PC-9 (cell line): ENCODE results near the gene MBOAT2. TPM values are rescaled to one million over a fixed set of nuclear protein-coding genes. Genes with fewer than 3 reads are reported as not detected.
"Not testable (repeated sequence)": the region's sequence is repeated elsewhere in the genome, so short reads cannot be mapped to it uniquely, and the experiment has no call there.

Experiments
- BruUV-seq: library from RNA; stranded (reverse); fragments of 400-500 nt; replicated peaks from 2 replicates; lab custom pipeline; 2021; lab: Mats Ljungman, UMichigan
- CTCF ChIA-PET: fragments of 300-600 bp; sonication (Branson Sonifier 250); formaldehyde crosslinking; loops from one replicate; lab custom pipeline; 2022; ENCODE audit warnings: antibody characterized with exemption; lab: Charles Lee
- POLR2A ChIA-PET: fragments of 300-600 bp; sonication (Branson Sonifier 250); formaldehyde crosslinking; loops from one replicate; lab custom pipeline; 2022; ENCODE audit warnings: antibody characterized with exemption; ENCODE audit not compliant: unreplicated experiment; lab: Charles Lee
- DNase-seq, 2 experiments: peaks; one replicate each; pipeline versions ENCODE4 v3.0.0 to v3.0.0-alpha.2; 2015 to 2022; ENCODE audit warnings: mixed read lengths in 1 of 2
- H2AFZ ChIP-seq: fragments of 200-600 bp; sonication (generic); 2 replicates; pipeline ENCODE4 v1.8.1; 2017; ENCODE audit warnings: antibody characterized with exemption
- H3F3A ChIP-seq: fragments of 200-600 bp; sonication (generic); 2 replicates; pipeline ENCODE4 v1.8.1; 2017; ENCODE audit warnings: antibody characterized with exemption, mild to moderate bottlenecking, low read depth; ENCODE audit not compliant: insufficient read depth
- H3K27ac ChIP-seq: fragments of 200-600 bp; sonication (generic); 2 replicates; pipeline ENCODE4 v1.6.1; 2016; ENCODE audit warnings: mixed run types
- H3K27me3 ChIP-seq: fragments of 200-600 bp; sonication (generic); 2 replicates; pipeline ENCODE4 v1.6.1; 2016; ENCODE audit warnings: low read depth, mixed run types; ENCODE audit not compliant: insufficient read depth
- H3K36me3 ChIP-seq: fragments of 200-600 bp; sonication (generic); 2 replicates; pipeline ENCODE4 v1.6.1; 2016; ENCODE audit warnings: low read depth, mixed run types
- H3K4me1 ChIP-seq: fragments of 200-600 bp; sonication (generic); replicated peaks from 2 replicates; pipeline ENCODE4 v1.6.1; 2016; ENCODE audit warnings: mixed run types; ENCODE audit not compliant: insufficient read depth
- H3K4me2 ChIP-seq: fragments of 200-600 bp; sonication (generic); 2 replicates; pipeline ENCODE4 v1.6.1; 2017; ENCODE audit warnings: mixed run types
- H3K4me3 ChIP-seq: fragments of 200-600 bp; sonication (generic); 2 replicates; pipeline ENCODE4 v1.6.1; 2016; ENCODE audit warnings: mixed run types
- H3K79me2 ChIP-seq: fragments of 200-600 bp; sonication (generic); 2 replicates; pipeline ENCODE4 v1.6.1; 2017; ENCODE audit warnings: low read depth, mixed run types
- H3K9me2 ChIP-seq: fragments of 200-600 bp; sonication (generic); 2 replicates; pipeline ENCODE4 v1.8.1; 2017; ENCODE audit warnings: mild to moderate bottlenecking; ENCODE audit not compliant: insufficient read depth
- H3K9me3 ChIP-seq: fragments of 200-600 bp; sonication (generic); 2 replicates; pipeline ENCODE4 v1.8.1; 2016; ENCODE audit warnings: low read depth; ENCODE audit not compliant: insufficient read depth
- H4K20me1 ChIP-seq: fragments of 200-600 bp; sonication (generic); 2 replicates; pipeline ENCODE4 v1.8.1; 2017; ENCODE audit not compliant: insufficient read depth
- EZH2 ChIP-seq: fragments of 200-600 bp; sonication (generic); IDR thresholded peaks from 2 replicates; pipeline ENCODE4 v1.8.0; 2017; ENCODE audit warnings: antibody characterized with exemption, low read depth
- intact Hi-C: fragments of 100-400 bp; cut with micrococcal nuclease; formaldehyde crosslinking; loops from one replicate; pipeline ENCODE4 v1.10.0; 2022; ENCODE audit not compliant: unreplicated experiment
- total RNA-seq: library from RNA; stranded (reverse); gene quantifications from 2 replicates; pipeline ENCODE4 v1.2.3, GENCODE V29; 2021
- TF ChIP-seq, protein P1 (sequence below): fragments of 200-600 bp; sonication (generic); conservative IDR thresholded peaks from 2 replicates; pipeline ENCODE4 v1.6.1; 2017; ENCODE audit warnings: mixed run types, antibody characterized with exemption, mild to moderate bottlenecking, moderate library complexity

MBOAT2 gene
- total RNA-seq, 1 experiment from 2014 or later, result 57.7 TPM

DNA sequence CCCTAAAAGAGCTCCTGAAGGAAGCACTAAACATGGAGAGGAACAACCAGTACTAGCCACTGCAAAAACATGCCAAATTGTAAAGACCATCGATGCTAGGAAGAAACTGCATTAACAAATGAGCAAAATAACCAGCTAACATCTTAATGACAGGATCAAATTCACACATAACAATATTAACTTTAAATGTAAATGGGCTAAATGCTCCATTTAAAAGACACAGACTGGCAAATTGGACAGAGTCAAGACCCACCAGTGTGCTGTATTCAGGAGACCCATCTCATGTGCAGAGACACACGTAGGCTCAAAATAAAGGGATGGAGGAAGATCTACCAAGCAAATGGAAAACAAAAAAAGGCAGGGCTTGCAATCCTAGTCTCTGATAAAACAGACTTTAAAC, 34.1 kb downstream of the MBOAT2 start:
- H2AFZ ChIP-seq, H3K4me2 ChIP-seq, H3K9me3 ChIP-seq, DNase-seq, BruUV-seq, H3K27ac ChIP-seq, H3K9me2 ChIP-seq, H3F3A ChIP-seq, intact Hi-C loops, H3K4me1 ChIP-seq, CTCF ChIA-PET, H3K4me3 ChIP-seq, H4K20me1 ChIP-seq, H3K27me3 ChIP-seq, POLR2A ChIA-PET: not testable (repeated sequence)
- peaks cover 13% of the 10 kb centered on the region for H3K36me3 ChIP-seq
- H3K79me2 ChIP-seq, result peaks cover 78% of the 10 kb centered on the region

DNA sequence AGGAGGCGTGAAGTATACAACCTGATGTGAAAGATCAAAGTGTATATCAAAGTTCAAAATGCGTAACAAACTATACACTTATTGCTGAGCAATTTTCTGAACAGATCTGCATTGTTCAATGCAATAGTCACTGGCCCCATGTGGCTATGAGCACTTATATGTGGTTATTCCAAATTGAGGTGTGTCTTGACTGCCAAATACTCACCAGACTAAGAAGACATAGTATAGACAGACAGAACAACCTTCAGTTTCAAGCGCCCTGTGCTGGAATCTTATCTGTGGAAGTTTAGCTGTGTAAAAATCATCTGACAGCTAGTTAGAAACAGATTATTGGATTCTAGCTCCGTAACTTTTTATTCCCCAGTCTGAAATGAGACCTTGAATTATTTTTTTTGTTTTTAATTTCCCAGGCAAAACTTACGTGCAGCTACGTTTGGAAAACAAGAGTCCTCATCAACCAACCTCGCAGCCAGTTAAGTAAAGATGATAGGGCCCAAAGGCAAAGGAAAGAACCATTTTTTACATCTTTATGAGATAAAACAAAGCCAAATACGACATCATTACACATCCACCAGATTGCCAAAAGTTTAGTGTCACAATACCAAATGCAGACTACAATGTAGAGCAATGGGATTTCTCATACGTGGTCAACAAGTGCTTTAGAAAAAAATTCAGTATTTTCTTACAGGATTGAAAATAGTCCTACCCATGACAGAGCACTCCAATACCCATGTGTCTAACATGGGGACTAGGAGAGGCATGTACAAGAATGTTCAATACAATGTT, 37.2 kb downstream of the MBOAT2 start:
- no peak for TF ChIP-seq EZH2
- TF ChIP-seq, protein P1, sequence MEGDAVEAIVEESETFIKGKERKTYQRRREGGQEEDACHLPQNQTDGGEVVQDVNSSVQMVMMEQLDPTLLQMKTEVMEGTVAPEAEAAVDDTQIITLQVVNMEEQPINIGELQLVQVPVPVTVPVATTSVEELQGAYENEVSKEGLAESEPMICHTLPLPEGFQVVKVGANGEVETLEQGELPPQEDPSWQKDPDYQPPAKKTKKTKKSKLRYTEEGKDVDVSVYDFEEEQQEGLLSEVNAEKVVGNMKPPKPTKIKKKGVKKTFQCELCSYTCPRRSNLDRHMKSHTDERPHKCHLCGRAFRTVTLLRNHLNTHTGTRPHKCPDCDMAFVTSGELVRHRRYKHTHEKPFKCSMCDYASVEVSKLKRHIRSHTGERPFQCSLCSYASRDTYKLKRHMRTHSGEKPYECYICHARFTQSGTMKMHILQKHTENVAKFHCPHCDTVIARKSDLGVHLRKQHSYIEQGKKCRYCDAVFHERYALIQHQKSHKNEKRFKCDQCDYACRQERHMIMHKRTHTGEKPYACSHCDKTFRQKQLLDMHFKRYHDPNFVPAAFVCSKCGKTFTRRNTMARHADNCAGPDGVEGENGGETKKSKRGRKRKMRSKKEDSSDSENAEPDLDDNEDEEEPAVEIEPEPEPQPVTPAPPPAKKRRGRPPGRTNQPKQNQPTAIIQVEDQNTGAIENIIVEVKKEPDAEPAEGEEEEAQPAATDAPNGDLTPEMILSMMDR, result no peak
- no peak overlapping the region for H3K27ac ChIP-seq
- peaks cover 82% of the 10 kb centered on the region for H3K79me2 ChIP-seq
- no peaks in the 10 kb centered on the region for H3K9me2 ChIP-seq
- DNase-seq, result no peak
- H3K4me1 ChIP-seq, result no peaks in the 10 kb centered on the region
- intact Hi-C loops, result no loop called here
- BruUV-seq, result no TSS peak
- no peak overlapping the region for H3K4me3 ChIP-seq
- no peaks in the 10 kb centered on the region for H3K9me3 ChIP-seq
- no peak overlapping the region for H3K4me2 ChIP-seq
- POLR2A ChIA-PET, result no interaction called here
- CTCF ChIA-PET, result no interaction called here
- H2AFZ ChIP-seq, result no peak overlapping the region
- H3K27me3 ChIP-seq, result no peaks in the 10 kb centered on the region
- H4K20me1 ChIP-seq, result no peaks in the 10 kb centered on the region; the same call in 1 of the 2 replicates
- no peaks in the 10 kb centered on the region; the same call in 1 of the 2 replicates for H3F3A ChIP-seq
- H3K36me3 ChIP-seq, result peaks cover 5% of the 10 kb centered on the region; the same call in 1 of the 2 replicates

DNA sequence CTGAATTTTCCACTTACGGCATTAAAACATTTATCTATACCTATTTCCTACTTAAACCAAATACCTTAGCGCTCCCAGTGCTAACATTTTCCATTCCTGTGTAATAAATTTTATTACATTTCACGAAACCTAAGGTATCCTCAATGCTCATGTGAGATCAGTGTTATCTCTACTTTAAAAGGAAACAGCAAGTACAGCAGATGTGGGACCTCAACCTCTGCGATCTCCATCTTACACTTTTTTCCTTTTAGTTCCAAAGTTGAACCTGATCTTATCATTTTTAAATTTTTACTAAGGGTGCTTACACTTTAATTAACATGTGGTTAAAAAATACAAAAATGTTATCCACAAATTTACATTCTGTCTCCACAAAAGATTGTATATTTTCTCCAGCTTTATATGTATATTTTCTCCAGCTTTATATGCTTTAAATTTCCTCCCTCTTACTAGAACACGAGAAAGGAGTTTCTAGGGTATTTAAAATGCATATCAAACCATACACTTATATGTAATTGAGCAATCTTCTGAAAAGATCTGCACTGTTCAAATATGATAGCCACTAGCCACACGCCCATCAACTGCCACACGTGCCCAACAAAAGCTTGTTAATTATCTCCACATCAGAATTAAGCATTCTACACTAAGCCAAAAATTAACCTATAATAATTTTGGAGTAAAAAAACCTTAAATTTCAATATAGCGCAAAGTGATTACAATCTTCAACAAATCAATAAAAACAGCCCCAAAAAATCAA, 38.1 kb downstream of the MBOAT2 start:
- Histone ChIP-seq H3K4me3 (no peak overlapping the region), H3K4me2 (no peak overlapping the region), H3K4me1 (no peaks in the 10 kb centered on the region), H2AFZ (no peak overlapping the region), H3F3A (no peaks in the 10 kb centered on the region; the same call in 1 of the 2 replicates), H3K27ac (no peak overlapping the region), H3K9me3 (no peaks in the 10 kb centered on the region), H3K27me3 (no peaks in the 10 kb centered on the region), H3K9me2 (no peaks in the 10 kb centered on the region), H3K36me3 (peaks cover 5% of the 10 kb centered on the region; the same call in 1 of the 2 replicates), H3K79me2 (peaks cover 82% of the 10 kb centered on the region), H4K20me1 (no peaks in the 10 kb centered on the region; the same call in 1 of the 2 replicates)
- CTCF ChIA-PET, result no interaction called here
- POLR2A ChIA-PET, result no interaction called here
- no TSS peak for BruUV-seq
- no peak for DNase-seq
- intact Hi-C loops, result no loop called here
- no peak for TF ChIP-seq EZH2
- TF ChIP-seq, protein P1, result no peak
